Measurements from ENCODE around the gene ARHGAP40. TPM values are rescaled to one million over a fixed set of nuclear protein-coding genes. Genes with fewer than 3 reads are reported as not detected.

Gene ARHGAP40
- total and polyA plus RNA-seq, 9 of the 15 experiments (the other 6 are each of a cell fraction or from before 2014, with no cell fraction given), result not detected

GRCh38 chr20:38674092-38674764 is 72.6 kb downstream of the ARHGAP40 start (continued):
- TF ChIP-seq ZBTB40 (IDR thresholded peaks at IDR 0.05), result no peak
- TF ChIP-seq ZBTB40 (CRISPR knock-in tag; IDR thresholded peaks at IDR 0.05), result no peak
- TF ChIP-seq BCOR (IDR thresholded peaks at IDR 0.05), result no peak
- peak; percentile 61 for TF ChIP-seq CREM (IDR thresholded peaks at IDR 0.05; ENCODE audit: low read depth)
- TF ChIP-seq CBX8 (IDR thresholded peaks at IDR 0.05; ENCODE audit: borderline replicate concordance, extremely low read depth, low read depth, low read length, poor library complexity, severe bottlenecking), result no peak
- TF ChIP-seq, protein P1, sequence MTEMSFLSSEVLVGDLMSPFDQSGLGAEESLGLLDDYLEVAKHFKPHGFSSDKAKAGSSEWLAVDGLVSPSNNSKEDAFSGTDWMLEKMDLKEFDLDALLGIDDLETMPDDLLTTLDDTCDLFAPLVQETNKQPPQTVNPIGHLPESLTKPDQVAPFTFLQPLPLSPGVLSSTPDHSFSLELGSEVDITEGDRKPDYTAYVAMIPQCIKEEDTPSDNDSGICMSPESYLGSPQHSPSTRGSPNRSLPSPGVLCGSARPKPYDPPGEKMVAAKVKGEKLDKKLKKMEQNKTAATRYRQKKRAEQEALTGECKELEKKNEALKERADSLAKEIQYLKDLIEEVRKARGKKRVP (CRISPR knock-in tag; IDR thresholded peaks at IDR 0.05), result no peak
- no peak for TF ChIP-seq SRSF1 (IDR thresholded peaks at IDR 0.05; ENCODE audit: low read depth, low read length)
- TF ChIP-seq TAF9B (IDR thresholded peaks at IDR 0.05; ENCODE audit: partially characterized antibody), result no peak
- no peak for TF ChIP-seq KLF6 (CRISPR knock-in tag; IDR thresholded peaks at IDR 0.05; ENCODE audit: borderline replicate concordance)
- TF ChIP-seq FOXM1 (IDR thresholded peaks at IDR 0.05; ENCODE audit: low read depth), result no peak
- no peak for TF ChIP-seq FOXM1 (CRISPR knock-in tag; IDR thresholded peaks at IDR 0.05; ENCODE audit: low read depth)
- no peak for TF ChIP-seq ZNF707 (CRISPR knock-in tag; conservative IDR thresholded peaks at IDR 0.05)
- TF ChIP-seq, protein P2, sequence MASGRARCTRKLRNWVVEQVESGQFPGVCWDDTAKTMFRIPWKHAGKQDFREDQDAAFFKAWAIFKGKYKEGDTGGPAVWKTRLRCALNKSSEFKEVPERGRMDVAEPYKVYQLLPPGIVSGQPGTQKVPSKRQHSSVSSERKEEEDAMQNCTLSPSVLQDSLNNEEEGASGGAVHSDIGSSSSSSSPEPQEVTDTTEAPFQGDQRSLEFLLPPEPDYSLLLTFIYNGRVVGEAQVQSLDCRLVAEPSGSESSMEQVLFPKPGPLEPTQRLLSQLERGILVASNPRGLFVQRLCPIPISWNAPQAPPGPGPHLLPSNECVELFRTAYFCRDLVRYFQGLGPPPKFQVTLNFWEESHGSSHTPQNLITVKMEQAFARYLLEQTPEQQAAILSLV (tag; IDR thresholded peaks at IDR 0.05), result no peak
- no peak for TF ChIP-seq MCM2 (IDR thresholded peaks at IDR 0.05; ENCODE audit: low read depth)
- TF ChIP-seq, protein P3, sequence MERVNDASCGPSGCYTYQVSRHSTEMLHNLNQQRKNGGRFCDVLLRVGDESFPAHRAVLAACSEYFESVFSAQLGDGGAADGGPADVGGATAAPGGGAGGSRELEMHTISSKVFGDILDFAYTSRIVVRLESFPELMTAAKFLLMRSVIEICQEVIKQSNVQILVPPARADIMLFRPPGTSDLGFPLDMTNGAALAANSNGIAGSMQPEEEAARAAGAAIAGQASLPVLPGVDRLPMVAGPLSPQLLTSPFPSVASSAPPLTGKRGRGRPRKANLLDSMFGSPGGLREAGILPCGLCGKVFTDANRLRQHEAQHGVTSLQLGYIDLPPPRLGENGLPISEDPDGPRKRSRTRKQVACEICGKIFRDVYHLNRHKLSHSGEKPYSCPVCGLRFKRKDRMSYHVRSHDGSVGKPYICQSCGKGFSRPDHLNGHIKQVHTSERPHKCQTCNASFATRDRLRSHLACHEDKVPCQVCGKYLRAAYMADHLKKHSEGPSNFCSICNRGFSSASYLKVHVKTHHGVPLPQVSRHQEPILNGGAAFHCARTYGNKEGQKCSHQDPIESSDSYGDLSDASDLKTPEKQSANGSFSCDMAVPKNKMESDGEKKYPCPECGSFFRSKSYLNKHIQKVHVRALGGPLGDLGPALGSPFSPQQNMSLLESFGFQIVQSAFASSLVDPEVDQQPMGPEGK (CRISPR knock-in tag; IDR thresholded peaks at IDR 0.05; ENCODE audit: borderline replicate concordance), result no peak
- no peak for TF ChIP-seq ZNF354B (CRISPR knock-in tag; IDR thresholded peaks at IDR 0.05)

Data from K562 (cell line).